WTC11 (cell line): ENCODE results near the gene PDIA2.

Source experiments
- ATF6 ChIP-seq: sonication (generic); formaldehyde crosslinking; IDR thresholded peaks from 2 replicates; pipeline ENCODE4 v1.8.1; 2023; ENCODE audit warnings: mild to moderate bottlenecking, missing genetic modification reagents
- PRDM15 ChIP-seq: sonication (generic); formaldehyde crosslinking; IDR thresholded peaks from 2 replicates; pipeline ENCODE4 v1.8.0; 2022; ENCODE audit warnings: missing genetic modification reagents
- TF ChIP-seq, protein P1 (sequence below): sonication (generic); formaldehyde crosslinking; IDR thresholded peaks from 2 replicates; pipeline ENCODE4 v1.8.1; 2022; ENCODE audit warnings: low read depth, missing genetic modification reagents, borderline replicate concordance
- TF ChIP-seq, protein P2 (sequence below): sonication (generic); formaldehyde crosslinking; IDR thresholded peaks from 2 replicates; pipeline ENCODE4 v1.8.0; 2022; ENCODE audit warnings: mild to moderate bottlenecking, missing genetic modification reagents

- TF ChIP-seq PRDM15 (CRISPR knock-in tag) (no peak), ATF6 (no peak)
- TF ChIP-seq, protein P1, sequence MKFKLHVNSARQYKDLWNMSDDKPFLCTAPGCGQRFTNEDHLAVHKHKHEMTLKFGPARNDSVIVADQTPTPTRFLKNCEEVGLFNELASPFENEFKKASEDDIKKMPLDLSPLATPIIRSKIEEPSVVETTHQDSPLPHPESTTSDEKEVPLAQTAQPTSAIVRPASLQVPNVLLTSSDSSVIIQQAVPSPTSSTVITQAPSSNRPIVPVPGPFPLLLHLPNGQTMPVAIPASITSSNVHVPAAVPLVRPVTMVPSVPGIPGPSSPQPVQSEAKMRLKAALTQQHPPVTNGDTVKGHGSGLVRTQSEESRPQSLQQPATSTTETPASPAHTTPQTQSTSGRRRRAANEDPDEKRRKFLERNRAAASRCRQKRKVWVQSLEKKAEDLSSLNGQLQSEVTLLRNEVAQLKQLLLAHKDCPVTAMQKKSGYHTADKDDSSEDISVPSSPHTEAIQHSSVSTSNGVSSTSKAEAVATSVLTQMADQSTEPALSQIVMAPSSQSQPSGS (CRISPR knock-in tag) = no peak
- TF ChIP-seq, protein P2, sequence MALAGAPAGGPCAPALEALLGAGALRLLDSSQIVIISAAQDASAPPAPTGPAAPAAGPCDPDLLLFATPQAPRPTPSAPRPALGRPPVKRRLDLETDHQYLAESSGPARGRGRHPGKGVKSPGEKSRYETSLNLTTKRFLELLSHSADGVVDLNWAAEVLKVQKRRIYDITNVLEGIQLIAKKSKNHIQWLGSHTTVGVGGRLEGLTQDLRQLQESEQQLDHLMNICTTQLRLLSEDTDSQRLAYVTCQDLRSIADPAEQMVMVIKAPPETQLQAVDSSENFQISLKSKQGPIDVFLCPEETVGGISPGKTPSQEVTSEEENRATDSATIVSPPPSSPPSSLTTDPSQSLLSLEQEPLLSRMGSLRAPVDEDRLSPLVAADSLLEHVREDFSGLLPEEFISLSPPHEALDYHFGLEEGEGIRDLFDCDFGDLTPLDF = no peak
Observed at GRCh38 chr16:261031-261691, 21.8 kb upstream of the PDIA2 start.
